Hindlimb muscle (tissue), 1 donor: Measurements from ENCODE around the gene DUOX1. TPM values are rescaled to one million over a fixed set of nuclear protein-coding genes. Genes with fewer than 3 reads are reported as not detected.
A peak's percentile ranks its signal among the peaks of the same experiment; 100 is the strongest.

ENCODE experiments used
- DNase-seq: peaks from one replicate; pipeline ENCODE4 v3.0.0-alpha.2; 2013
- polyA plus RNA-seq: library from polyadenylated mRNA; unstranded; fragments of 120-200 nt; gene quantifications from one replicate; pipeline ENCODE4 v1.2.1, GENCODE V29; 2013; ENCODE audit not compliant: insufficient read length

The DUOX1 gene
- polyA plus RNA-seq, 1 donor, result 1.8 TPM

DNA sequence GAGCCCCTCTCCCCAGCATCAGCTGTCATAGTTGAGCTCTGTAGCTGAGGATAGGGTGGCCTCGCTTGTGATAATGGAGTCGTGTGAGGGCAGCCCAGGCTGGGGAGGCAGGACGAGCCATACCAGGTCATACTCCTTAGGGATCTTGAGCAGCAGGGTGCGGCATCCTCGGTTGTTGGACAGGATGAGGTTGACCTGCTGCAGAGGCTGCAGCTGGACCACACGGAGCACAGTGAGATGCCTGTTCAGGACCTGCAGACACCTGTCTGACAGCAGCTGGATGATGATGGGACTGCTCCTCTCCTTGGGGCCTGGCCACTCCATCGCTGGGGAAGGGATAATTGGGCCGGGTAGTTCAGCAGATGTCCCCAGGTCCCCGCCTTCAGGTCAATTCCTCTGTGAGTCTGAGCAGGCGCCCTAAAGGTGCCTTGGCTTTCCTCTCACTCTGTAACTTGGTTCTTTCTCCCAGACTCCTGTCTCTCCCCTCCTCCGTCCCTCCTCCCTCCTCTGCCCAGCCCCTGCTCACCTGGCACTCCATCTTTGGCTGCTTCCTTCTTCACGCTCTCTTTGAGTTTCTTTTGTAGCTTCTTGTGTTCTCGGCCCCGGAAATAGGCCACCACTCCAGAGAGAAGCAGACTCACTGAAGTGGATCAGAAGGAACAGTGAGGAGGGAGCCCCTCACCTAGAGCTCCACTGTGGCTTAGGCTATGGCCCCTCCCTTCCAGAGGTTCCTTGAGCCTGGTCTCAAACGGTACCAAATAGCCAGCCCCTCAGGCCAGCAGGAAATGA lies 23.6 kb upstream of the DUOX1 start:
- no peak for DNase-seq

GRCh38 chr15:45107941-45108630 lies 21.7 kb upstream of the DUOX1 start:
- DNase-seq, result no peak

DNA sequence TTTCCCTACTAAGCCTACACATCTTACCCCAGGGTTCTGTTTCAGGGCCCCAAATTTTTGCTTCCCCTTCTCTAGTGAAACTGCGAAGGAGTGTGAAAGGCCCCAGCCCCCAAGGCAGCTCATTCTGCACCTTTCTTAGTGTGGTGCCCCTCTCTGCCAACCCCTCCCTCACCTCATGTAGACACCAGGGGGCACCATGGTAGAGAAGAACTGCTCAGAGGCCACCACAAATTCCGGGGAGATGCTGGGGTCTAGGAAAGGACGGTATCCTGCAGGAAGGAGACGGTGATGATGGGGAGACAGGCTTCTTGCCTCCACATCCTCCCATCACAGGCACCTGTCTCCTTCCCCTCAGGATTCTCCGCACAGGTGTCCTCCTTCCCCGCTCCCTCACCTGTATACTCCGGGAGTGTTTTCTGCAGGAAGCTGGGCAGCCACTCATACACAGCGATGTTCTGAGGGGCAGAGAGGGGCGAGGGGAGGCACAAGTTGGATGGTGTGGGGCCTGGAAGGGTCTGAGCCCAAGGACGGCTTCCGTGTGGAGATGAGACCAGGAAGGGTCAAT lies 19.5 kb upstream of the DUOX1 start:
- DNase-seq, result no peak

DNA sequence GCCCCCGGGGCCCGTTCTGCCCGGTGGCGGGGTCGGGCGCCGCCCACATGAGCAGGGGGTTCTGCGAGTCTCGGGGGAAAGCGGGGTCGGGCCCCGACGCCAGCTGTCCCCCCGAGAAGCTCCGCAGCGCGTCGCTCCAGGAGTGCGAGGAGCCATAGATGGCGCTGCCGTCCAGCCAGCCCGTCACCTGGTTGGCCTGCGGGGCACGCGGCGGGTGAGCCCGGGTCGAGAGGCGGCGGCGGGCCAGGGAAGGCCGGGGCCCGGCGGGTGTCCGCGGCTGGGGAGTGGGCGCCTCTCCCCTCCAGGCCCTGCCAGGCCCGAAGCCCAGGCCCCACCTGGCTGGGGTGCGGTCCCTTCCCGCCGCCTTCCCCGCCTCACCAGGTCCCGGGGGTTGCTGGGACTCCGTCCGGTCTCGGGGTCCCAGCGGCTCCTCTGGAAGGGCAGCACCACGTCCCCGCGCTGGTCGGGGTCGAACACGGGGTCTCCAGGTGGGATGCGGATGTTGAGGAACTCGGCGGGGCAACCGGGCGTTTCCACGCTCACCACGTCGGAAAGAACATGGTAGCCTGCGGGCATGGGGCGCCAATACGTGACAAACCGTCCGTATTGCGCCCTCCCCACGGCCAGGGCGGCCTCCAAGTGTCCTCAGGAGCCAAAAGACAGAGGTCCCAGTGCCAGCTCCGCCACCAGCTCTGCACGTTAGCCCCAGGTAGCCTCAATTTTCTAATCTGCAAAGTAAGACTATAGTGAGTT lies 18.2 kb upstream of the DUOX1 start:
- no peak for DNase-seq

DNA sequence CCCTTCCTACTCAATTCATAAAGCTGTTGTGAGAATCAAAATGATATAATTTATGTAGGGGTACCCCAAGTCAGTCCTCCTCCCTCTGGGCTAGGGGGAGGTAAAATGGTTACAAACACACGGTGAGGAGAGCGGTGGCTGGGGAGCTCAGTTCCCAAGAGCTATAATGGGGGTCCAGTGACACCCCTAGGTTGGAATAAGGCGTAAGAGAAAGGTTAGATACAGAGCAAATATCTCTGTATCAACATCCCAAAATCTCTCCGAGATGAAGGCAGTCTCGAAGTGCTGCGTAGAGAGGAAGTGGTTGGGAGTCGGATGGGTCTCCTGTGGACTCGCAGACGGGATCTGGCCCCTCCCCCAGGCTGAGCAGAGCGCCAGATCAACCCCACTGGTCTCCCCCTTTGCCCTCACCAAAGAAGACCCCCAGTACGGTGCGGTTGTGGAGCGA lies 17.6 kb upstream of the DUOX1 start:
- DNase-seq, result no peak

- no peak for DNase-seq
These were observed 17.0 kb upstream of the DUOX1 start for GRCh38 chr15:45112591-45113379.

DNA sequence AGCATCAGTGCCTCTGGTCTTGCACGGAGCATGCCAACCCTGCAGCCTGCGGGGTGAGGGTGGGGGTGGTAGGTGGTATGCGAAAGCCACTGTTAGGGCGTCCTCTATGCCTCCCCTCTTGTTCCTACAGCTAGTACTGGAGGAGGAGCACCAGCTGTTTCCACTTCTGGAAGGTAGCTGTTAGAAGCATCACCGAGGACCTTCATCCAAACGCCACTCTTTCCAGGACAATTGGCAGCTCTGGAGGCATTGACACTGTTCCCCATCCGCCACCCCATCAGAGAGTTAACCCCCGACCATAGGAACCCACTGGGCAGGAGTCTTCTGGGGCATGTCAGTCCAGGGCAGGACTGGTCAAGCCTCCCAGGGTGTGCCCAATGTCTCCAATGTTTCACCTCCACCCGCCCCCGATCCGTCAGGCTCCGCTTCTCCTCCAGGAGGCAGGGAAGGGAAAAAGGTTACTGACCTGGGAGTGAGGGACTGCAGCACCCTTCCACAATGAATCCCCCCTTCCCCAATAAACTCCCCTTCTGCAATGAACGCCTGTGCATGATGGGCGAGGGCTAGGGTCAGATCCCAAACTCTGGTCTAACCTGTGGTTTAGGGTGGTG lies 16.3 kb upstream of the DUOX1 start:
- no peak for DNase-seq

- no peak for DNase-seq
These were observed 15.6 kb upstream of the DUOX1 start, which contains the start of the genes DUOX2 and DUOXA2 for GRCh38 chr15:45114076-45114750. Gene DUOX2, minus strand, starts transcription at chr15:45114172. Its CDS starts 761 bp downstream, at chr15:45113411. Gene DUOXA2, plus strand, starts transcription at chr15:45114326. Its CDS starts 280 bp downstream, at chr15:45114606.

DNA sequence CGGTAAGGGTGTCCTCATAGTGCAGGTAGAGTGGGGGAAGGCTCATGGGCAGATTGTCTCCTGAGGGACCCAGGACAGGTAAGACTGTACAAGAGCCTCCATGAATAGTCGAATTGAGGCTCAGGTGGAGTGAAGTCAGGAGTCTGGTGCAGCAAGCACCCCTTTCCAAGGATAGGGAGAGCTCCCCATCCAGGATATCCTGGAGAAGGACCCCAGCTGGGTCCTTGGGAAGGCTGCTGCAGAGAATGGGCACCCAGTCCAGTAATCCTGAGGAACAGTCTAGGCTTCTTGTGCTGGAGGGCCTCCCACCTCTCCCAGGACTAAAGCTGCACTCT lies 15.1 kb upstream of the DUOX1 start:
- DNase-seq, result no peak

DNA sequence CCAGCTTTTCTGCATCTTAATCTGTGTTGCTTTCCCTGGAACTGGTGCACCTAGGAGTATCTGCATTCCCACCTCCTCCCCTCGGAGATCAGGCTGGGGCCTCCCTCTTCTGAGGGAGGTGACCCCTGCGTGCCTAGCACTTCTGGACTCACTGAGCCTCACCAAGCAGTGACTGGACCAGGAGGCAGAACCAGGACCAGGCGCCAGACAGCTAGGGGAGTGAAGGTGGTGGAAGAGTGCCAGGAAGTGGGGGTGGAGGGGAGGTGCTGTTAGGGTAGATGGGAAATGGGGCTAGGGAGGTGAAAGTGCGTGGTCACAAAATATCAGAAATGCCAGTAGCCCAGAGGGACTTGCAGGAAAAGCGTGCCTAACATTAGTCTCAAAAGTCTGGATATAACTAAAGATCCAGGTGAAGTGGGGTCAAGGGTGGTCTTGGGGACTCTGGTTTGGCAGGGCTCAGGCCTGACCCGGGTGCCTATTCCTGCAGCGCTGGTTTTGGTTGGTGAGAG lies 14.4 kb upstream of the DUOX1 start:
- no peak for DNase-seq

DNA sequence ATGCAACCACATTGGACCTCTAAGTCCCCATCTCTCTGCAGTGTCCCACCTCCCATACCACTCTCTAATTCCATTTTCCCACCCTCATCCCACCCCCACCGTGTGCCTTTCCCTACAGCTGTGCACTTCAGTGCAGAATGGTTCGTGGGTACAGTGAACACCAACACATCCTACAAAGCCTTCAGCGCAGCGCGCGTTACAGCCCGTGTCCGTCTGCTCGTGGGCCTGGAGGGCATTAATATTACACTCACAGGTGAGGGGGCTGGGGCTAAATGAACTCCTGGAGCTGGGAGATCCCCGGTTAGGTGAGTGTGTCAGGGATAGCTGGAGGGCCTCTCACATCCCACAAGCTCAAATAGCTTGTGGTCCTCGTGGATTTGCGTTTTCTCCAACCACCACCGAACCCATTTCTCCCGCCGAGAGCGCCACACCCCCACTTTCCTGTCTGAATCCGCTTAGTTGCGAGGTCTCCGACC lies 13.8 kb upstream of the DUOX1 start:
- DNase-seq, result no peak

- no peak for DNase-seq
These were observed 13.1 kb upstream of the DUOX1 start for GRCh38 chr15:45116482-45117307.

DNA sequence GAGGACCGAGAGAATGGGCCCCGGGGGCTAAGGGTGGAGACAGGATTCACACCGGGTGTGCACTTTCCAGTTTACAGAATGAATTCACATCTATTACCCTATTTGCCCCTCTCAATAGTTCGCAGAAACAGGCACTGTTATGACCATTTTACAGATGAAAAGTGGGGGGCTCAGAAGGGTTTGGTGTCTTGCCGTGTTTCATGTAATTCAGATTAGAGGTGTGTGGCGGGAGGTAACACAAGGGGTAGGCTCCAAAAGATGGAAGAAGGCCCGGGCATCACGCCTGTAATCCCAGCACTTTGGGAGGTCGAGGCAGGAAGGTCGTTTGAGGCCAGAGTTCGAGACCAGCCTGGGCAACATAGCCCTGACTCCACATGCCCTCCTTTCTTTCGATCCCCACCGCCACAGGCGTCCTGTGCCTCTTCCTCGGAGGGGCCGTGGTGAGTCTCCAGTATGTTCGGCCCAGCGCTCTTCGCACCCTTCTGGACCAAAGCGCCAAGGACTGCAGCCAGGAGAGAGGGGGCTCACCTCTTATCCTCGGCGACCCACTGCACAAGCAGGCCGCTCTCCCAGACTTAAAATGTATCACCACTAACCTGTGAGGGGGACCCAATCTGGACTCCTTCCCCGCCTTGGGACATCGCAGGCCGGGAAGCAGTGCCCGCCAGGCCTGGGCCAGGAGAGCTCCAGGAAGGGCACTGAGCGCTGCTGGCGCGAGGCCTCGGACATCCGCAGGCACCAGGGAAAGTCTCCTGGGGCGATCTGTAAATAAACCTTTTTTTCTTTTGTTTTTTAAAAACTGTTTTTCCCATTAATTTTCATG lies 12.3 kb upstream of the DUOX1 start:
- DNase-seq, result no peak

DNA sequence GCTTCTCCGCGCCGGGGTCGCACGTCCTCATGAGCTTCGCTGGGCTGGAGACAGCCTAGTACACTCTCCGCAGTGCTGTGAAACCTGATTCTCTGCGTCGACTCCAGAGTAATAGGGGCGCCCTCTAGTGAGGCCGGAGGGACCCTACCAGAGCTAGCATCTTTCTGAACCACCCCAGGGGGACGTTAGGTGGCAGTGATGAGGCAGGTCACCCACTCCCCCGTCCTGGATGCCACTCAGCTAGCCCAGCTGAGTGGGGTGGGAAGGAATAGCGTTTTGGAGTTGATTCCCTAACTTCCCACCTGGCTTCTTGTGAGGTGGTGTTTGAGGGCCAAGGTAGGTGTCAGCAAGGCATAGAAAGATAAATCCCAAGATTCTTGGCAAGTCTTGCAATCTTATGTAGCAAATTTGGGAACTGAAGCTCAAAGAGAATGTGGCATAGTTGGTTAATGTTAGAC lies 11.6 kb upstream of the DUOX1 start:
- peak; percentile 88 for DNase-seq

GRCh38 chr15:45118996-45119395 lies 10.8 kb upstream of the DUOX1 start:
- no peak for DNase-seq

GRCh38 chr15:45120081-45120972 lies 9.5 kb upstream of the DUOX1 start:
- no peak for DNase-seq

DNA sequence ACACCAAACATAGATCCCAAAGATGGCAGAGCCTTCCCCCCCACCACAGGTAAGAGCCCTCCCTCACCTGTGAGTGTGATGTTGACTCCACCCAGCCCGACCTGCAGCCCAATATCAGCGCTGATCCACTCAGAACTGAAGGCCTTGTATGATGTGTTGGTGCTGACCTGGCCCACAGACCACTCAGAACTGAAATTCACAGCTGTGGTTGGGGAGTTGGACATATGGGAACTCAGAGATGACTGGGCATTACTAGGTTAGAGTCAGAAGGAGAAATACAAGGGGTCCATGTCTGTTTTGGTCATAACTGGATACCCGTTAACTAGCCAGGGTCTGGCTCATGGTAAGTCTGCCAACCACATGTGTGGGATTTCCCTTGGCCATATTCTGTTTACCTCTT lies 8.8 kb upstream of the DUOX1 start:
- DNase-seq, result no peak
